Nephron progenitor cell (in vitro differentiated cells): ENCODE results near the gene SH2D1B.
"Not testable (repeated sequence)": the region's sequence is repeated elsewhere in the genome, so short reads cannot be mapped to it uniquely, and the experiment has no call there.

Source experiments
- DNase-seq: peaks from one replicate; pipeline ENCODE4 v3.0.0; 2021
- H3K27ac Mint-ChIP-seq: 2 replicates; pipeline ENCODE4 v1.8.0; 2021; ENCODE audit warnings: mild to moderate bottlenecking, moderate library complexity, mixed read lengths
- H3K27me3 Mint-ChIP-seq: 2 replicates; pipeline ENCODE4 v1.8.0; 2021; ENCODE audit warnings: mild to moderate bottlenecking, low read depth, mixed read lengths; ENCODE audit not compliant: poor library complexity
- H3K36me3 Mint-ChIP-seq: 2 replicates; pipeline ENCODE4 v1.8.0; 2021; ENCODE audit warnings: low read depth, mixed read lengths
- H3K4me1 Mint-ChIP-seq: 2 replicates; pipeline ENCODE4 v1.8.0; 2021; ENCODE audit warnings: mixed read lengths
- H3K4me3 Mint-ChIP-seq: 2 replicates; pipeline ENCODE4 v1.8.0; 2021; ENCODE audit warnings: mild to moderate bottlenecking, moderate library complexity, mixed read lengths
- H3K9me3 Mint-ChIP-seq: 2 replicates; pipeline ENCODE4 v1.8.0; 2021; ENCODE audit warnings: mild to moderate bottlenecking, moderate library complexity, mixed read lengths
- CTCF ChIP-seq: fragments of 200-600 bp; sonication (generic); IDR thresholded peaks from 2 replicates; pipeline ENCODE4 v1.5.0; 2021; ENCODE audit warnings: antibody characterized with exemption

SH2D1B gene

GRCh38 chr1:162430583-162430982 is 18.6 kb upstream of the SH2D1B start:
- Mint-ChIP-seq H3K27me3 (peaks cover 9% of the 10 kb centered on the region), H3K4me1 (no peaks in the 10 kb centered on the region), H3K27ac (no peak overlapping the region), H3K9me3 (peaks cover 4% of the 10 kb centered on the region), H3K4me3 (no peak overlapping the region), H3K36me3 (no peaks in the 10 kb centered on the region)
- no peak for DNase-seq
- no peak for TF ChIP-seq CTCF

GRCh38 chr1:162422662-162423375 is 10.9 kb upstream of the SH2D1B start:
- Mint-ChIP-seq H3K36me3 (no peaks in the 10 kb centered on the region), H3K4me1 (no peaks in the 10 kb centered on the region), H3K27me3 (peaks cover 9% of the 10 kb centered on the region), H3K9me3 (peaks cover 12% of the 10 kb centered on the region), H3K4me3 (no peak overlapping the region), H3K27ac (no peak overlapping the region)
- TF ChIP-seq CTCF: no peak
- no peak for DNase-seq

- no peak overlapping the region for H3K4me3 Mint-ChIP-seq
- peak overlapping the region; percentile 23 for H3K27ac Mint-ChIP-seq
- no peaks in the 10 kb centered on the region for H3K36me3 Mint-ChIP-seq
- peaks cover 12% of the 10 kb centered on the region for H3K9me3 Mint-ChIP-seq
- H3K27me3 Mint-ChIP-seq: peaks cover 9% of the 10 kb centered on the region
- H3K4me1 Mint-ChIP-seq: no peaks in the 10 kb centered on the region
- no peak for DNase-seq
- no peak for TF ChIP-seq CTCF
Measured at GRCh38 chr1:162421258-162422164, 9.6 kb upstream of the SH2D1B start.

- Mint-ChIP-seq H3K27me3 (peaks cover 7% of the 10 kb centered on the region), H3K36me3 (no peaks in the 10 kb centered on the region), H3K4me3 (no peak overlapping the region), H3K27ac (no peak overlapping the region), H3K4me1 (no peaks in the 10 kb centered on the region), H3K9me3 (peaks cover 14% of the 10 kb centered on the region)
- no peak for DNase-seq
- no peak for TF ChIP-seq CTCF
Measured at GRCh38 chr1:162420120-162420519, 8.2 kb upstream of the SH2D1B start.

GRCh38 chr1:162419450-162419931 is 7.6 kb upstream of the SH2D1B start:
- H3K27me3 Mint-ChIP-seq, H3K4me3 Mint-ChIP-seq, H3K4me1 Mint-ChIP-seq, DNase-seq, H3K36me3 Mint-ChIP-seq: not testable (repeated sequence)
- peak overlapping the region; percentile 44 for H3K27ac Mint-ChIP-seq
- H3K9me3 Mint-ChIP-seq: peaks cover 15% of the 10 kb centered on the region

GRCh38 chr1:162418584-162418983 is 6.6 kb upstream of the SH2D1B start:
- H3K4me3 Mint-ChIP-seq, H3K36me3 Mint-ChIP-seq, DNase-seq, H3K27ac Mint-ChIP-seq, H3K4me1 Mint-ChIP-seq, H3K27me3 Mint-ChIP-seq: not testable (repeated sequence)
- H3K9me3 Mint-ChIP-seq: peaks cover 11% of the 10 kb centered on the region
